SH-SY5Y (cell line): ENCODE results near the gene ZBTB9.

Source experiments
- GATA2 ChIP-seq: IDR thresholded peaks from 2 replicates; pipeline ENCODE4 v1.6.1; 2011; ENCODE audit warnings: mild to moderate bottlenecking, low read depth, low read length
- GATA3 ChIP-seq: IDR thresholded peaks from 2 replicates; pipeline ENCODE4 v1.6.1; 2011; ENCODE audit warnings: low read depth, mild to moderate bottlenecking, low read length, moderate library complexity

DNA sequence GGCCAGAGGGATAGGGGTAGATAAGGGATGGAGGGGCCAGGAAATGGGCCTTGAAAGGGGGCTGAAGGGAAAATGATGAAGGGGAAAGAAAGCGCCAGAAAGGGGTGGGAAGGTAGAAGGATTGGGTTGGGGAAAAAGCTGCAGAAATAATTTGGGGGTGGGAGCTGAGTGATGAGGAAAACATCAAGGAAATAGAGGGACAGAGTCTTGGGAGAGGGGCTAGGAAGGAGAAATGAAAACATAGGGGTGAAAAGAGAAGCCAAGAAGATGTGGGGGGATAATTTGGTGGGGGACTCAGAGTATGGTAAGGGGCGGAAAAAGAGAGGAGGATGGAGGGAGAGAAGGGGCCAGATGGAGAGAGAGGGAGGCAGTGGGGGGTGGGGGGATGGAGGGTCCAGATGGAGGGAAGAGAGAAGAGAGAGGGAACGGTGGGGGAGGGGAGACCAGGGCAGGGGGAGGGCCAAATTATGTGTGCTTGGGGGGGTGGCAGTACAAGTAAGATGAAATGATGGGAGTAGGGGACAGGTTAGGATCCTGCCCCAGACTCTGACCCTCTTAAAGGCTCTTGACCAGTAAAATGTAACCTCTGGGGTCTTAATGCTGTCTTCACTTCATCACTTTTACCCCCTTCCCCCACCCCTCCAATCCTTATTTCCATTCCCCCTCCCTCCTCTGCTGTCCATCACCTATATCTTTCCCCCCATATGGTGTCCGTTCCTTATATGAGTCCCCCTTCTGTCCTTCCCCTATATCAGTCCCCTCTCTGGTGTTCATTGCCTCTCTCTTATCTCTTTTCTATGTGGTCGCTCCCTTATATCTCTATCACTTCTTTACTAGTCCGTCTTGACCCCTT lies 33.7 kb upstream of the ZBTB9 start:
- TF ChIP-seq GATA3 (no peak), GATA2 (no peak)
